ENCODE measurements around the gene OSBPL5. TPM values are rescaled to one million over a fixed set of nuclear protein-coding genes. Genes with fewer than 3 reads are reported as not detected.
A peak's percentile ranks its signal among the peaks of the same experiment; 100 is the strongest.

Gene OSBPL5
- total and polyA plus RNA-seq, 9 of the 15 experiments (the other 6 are each of a cell fraction or from before 2014, with no cell fraction given) = 0.06 to 14.8 (median 3.2) TPM

- TF ChIP-seq, protein P1, sequence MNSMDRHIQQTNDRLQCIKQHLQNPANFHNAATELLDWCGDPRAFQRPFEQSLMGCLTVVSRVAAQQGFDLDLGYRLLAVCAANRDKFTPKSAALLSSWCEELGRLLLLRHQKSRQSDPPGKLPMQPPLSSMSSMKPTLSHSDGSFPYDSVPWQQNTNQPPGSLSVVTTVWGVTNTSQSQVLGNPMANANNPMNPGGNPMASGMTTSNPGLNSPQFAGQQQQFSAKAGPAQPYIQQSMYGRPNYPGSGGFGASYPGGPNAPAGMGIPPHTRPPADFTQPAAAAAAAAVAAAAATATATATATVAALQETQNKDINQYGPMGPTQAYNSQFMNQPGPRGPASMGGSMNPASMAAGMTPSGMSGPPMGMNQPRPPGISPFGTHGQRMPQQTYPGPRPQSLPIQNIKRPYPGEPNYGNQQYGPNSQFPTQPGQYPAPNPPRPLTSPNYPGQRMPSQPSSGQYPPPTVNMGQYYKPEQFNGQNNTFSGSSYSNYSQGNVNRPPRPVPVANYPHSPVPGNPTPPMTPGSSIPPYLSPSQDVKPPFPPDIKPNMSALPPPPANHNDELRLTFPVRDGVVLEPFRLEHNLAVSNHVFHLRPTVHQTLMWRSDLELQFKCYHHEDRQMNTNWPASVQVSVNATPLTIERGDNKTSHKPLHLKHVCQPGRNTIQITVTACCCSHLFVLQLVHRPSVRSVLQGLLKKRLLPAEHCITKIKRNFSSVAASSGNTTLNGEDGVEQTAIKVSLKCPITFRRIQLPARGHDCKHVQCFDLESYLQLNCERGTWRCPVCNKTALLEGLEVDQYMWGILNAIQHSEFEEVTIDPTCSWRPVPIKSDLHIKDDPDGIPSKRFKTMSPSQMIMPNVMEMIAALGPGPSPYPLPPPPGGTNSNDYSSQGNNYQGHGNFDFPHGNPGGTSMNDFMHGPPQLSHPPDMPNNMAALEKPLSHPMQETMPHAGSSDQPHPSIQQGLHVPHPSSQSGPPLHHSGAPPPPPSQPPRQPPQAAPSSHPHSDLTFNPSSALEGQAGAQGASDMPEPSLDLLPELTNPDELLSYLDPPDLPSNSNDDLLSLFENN (IDR thresholded peaks at IDR 0.05; ENCODE audit: low read depth in 2 of 2, low read length in 2 of 2) = peak in 1 of 2 experiments; percentile 84; a peak in 2 of 4 replicates
- peak; percentile 62 to 77 for TF ChIP-seq FOXK2 (conservative IDR thresholded peaks at IDR 0.05 in 1 of 2, IDR thresholded peaks at IDR 0.05 in 1 of 2; ENCODE audit: low read depth in 2 of 2)
- TF ChIP-seq, protein P2, sequence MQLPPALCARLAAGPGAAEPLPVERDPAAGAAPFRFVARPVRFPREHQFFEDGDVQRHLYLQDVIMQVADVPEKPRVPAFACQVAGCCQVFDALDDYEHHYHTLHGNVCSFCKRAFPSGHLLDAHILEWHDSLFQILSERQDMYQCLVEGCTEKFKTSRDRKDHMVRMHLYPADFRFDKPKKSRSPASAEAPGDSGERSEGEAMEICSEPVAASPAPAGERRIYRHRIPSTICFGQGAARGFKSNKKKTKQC (CRISPR knock-in tag; IDR thresholded peaks at IDR 0.05) = no peak; the same call in 1 of the 2 replicates
- TF ChIP-seq, protein P3, sequence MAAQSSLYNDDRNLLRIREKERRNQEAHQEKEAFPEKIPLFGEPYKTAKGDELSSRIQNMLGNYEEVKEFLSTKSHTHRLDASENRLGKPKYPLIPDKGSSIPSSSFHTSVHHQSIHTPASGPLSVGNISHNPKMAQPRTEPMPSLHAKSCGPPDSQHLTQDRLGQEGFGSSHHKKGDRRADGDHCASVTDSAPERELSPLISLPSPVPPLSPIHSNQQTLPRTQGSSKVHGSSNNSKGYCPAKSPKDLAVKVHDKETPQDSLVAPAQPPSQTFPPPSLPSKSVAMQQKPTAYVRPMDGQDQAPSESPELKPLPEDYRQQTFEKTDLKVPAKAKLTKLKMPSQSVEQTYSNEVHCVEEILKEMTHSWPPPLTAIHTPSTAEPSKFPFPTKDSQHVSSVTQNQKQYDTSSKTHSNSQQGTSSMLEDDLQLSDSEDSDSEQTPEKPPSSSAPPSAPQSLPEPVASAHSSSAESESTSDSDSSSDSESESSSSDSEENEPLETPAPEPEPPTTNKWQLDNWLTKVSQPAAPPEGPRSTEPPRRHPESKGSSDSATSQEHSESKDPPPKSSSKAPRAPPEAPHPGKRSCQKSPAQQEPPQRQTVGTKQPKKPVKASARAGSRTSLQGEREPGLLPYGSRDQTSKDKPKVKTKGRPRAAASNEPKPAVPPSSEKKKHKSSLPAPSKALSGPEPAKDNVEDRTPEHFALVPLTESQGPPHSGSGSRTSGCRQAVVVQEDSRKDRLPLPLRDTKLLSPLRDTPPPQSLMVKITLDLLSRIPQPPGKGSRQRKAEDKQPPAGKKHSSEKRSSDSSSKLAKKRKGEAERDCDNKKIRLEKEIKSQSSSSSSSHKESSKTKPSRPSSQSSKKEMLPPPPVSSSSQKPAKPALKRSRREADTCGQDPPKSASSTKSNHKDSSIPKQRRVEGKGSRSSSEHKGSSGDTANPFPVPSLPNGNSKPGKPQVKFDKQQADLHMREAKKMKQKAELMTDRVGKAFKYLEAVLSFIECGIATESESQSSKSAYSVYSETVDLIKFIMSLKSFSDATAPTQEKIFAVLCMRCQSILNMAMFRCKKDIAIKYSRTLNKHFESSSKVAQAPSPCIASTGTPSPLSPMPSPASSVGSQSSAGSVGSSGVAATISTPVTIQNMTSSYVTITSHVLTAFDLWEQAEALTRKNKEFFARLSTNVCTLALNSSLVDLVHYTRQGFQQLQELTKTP (IDR thresholded peaks at IDR 0.05; ENCODE audit: low read depth in 1 of 2, partially characterized antibody in 2 of 2) = no peak
- TF ChIP-seq ZNF175 (CRISPR knock-in tag; IDR thresholded peaks at IDR 0.05; ENCODE audit: low read depth) = no peak
- no peak for TF ChIP-seq OTX1 (CRISPR knock-in tag; IDR thresholded peaks at IDR 0.05)
These were observed 4.3 kb upstream of the OSBPL5 start (continued) for GRCh38 chr11:3169255-3170043.
